ENCODE measurements around the gene AAMP.

DNA sequence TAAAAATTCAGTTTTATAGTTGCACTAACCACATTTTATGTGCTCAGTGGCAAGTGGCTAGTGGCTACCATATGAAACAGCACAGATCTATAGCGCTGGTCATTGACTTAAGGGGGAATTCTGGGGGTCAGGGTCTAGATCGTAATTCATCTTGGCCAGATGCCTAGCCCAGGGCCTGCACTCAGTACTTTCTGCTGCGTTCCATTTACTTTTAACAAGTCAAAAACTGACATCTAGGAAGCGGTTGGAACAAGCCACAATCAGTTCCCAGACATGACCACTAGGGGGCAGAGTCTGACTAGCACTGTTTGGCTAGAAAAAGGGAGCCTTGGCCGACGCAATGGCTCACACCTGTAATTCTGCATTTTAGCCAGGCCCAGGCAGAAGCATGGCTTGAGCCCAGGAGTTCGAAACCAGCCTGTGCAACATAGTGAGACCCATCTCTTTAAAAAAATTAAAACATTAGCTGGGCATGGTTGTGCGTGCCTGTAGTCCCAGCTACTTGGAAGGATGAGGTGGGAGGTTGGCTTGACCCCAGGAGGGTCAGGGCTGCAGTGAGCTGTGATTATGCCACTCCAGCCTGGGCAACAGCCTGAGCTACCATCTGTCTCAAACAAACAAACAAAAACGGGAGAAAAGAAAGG lies 31.4 kb upstream of the AAMP start:
- TF ChIP-seq POLR2A (IDR thresholded peaks at IDR 0.05; ENCODE audit: low read depth, low read length) (no peak), POLR2AphosphoS5 (IDR thresholded peaks at IDR 0.05; ENCODE audit: insufficient read depth, low read depth, low read length) (no peak)
- TF ChIP-seq, protein P1, sequence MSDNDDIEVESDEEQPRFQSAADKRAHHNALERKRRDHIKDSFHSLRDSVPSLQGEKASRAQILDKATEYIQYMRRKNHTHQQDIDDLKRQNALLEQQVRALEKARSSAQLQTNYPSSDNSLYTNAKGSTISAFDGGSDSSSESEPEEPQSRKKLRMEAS (IDR thresholded peaks at IDR 0.05; ENCODE audit: insufficient read depth, insufficient read length), result no peak
- TF ChIP-seq, protein P2, sequence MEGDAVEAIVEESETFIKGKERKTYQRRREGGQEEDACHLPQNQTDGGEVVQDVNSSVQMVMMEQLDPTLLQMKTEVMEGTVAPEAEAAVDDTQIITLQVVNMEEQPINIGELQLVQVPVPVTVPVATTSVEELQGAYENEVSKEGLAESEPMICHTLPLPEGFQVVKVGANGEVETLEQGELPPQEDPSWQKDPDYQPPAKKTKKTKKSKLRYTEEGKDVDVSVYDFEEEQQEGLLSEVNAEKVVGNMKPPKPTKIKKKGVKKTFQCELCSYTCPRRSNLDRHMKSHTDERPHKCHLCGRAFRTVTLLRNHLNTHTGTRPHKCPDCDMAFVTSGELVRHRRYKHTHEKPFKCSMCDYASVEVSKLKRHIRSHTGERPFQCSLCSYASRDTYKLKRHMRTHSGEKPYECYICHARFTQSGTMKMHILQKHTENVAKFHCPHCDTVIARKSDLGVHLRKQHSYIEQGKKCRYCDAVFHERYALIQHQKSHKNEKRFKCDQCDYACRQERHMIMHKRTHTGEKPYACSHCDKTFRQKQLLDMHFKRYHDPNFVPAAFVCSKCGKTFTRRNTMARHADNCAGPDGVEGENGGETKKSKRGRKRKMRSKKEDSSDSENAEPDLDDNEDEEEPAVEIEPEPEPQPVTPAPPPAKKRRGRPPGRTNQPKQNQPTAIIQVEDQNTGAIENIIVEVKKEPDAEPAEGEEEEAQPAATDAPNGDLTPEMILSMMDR (IDR thresholded peaks at IDR 0.05; ENCODE audit: extremely low read depth in 1 of 2, insufficient read depth in 1 of 2, low read depth in 1 of 2, low read length in 2 of 2), result peak; percentile 86

All from endothelial cell of umbilical vein (primary cell).